22Rv1 (cell line): ENCODE measurements around the gene FARS2.

ENCODE experiments used
- ZFX ChIP-seq: fragments of 450-650 bp; IDR thresholded peaks from 2 replicates; pipeline ENCODE4 v1.6.1; 2017; ENCODE audit warnings: antibody characterized with exemption, borderline replicate concordance
- TF ChIP-seq, protein P1 (sequence below): fragments of 450-650 bp; IDR thresholded peaks from 2 replicates; pipeline ENCODE4 v1.5.1; 2017; ENCODE audit warnings: mild to moderate bottlenecking

DNA sequence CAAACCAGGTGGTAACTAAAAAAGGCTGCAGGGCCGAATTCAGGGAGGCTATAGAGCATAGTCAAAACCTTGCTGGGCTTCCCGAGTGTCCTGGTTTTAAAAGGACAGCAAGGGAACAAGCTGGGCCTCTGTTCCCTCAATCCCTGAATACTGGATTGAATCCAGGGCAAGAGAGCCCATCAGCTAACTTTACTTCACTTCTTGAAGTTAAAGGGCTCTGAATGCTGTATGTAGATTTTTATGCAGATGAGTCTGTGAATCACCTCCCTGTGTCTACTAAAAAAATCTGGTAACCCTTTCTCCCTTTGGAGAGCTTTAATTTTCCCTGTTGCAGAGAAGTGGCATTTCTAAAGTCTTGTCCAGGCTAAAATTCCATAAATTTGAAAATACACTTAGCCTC lies 30.0 kb upstream of the FARS2 start:
- TF ChIP-seq, protein P1, sequence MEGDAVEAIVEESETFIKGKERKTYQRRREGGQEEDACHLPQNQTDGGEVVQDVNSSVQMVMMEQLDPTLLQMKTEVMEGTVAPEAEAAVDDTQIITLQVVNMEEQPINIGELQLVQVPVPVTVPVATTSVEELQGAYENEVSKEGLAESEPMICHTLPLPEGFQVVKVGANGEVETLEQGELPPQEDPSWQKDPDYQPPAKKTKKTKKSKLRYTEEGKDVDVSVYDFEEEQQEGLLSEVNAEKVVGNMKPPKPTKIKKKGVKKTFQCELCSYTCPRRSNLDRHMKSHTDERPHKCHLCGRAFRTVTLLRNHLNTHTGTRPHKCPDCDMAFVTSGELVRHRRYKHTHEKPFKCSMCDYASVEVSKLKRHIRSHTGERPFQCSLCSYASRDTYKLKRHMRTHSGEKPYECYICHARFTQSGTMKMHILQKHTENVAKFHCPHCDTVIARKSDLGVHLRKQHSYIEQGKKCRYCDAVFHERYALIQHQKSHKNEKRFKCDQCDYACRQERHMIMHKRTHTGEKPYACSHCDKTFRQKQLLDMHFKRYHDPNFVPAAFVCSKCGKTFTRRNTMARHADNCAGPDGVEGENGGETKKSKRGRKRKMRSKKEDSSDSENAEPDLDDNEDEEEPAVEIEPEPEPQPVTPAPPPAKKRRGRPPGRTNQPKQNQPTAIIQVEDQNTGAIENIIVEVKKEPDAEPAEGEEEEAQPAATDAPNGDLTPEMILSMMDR = no peak
- no peak for TF ChIP-seq ZFX
